Cardiac muscle cell (in vitro differentiated cells and primary cell): ENCODE data around the gene ACKR4. TPM values are rescaled to one million over a fixed set of nuclear protein-coding genes. Genes with fewer than 3 reads are reported as not detected.
A peak's percentile ranks its signal among the peaks of the same experiment; 100 is the strongest.

ENCODE experiments used
- DNase-seq, 2 donors: peaks; one replicate each; pipeline versions ENCODE4 v3.0.0 to v3.0.0-alpha.2; 2010 to 2017; ENCODE audit warnings: low read depth in 1 of 2, low spot score in 1 of 2
- H3K27ac ChIP-seq: fragments of 200-600 bp; sonication (generic); 2 replicates; pipeline ENCODE4 v1.5.1; 2016
- H3K27me3 ChIP-seq: fragments of 200-600 bp; sonication (generic); 2 replicates; pipeline ENCODE4 v1.6.0; 2016; ENCODE audit warnings: control low read depth
- H3K36me3 ChIP-seq: fragments of 200-600 bp; sonication (generic); 2 replicates; pipeline ENCODE4 v1.5.1; 2016; ENCODE audit warnings: control low read depth
- H3K4me1 ChIP-seq: fragments of 200-600 bp; sonication (generic); 2 replicates; pipeline ENCODE4 v1.8.1; 2017; ENCODE audit warnings: low read depth, mild to moderate bottlenecking, mixed run types
- H3K4me3 ChIP-seq: fragments of 200-600 bp; sonication (generic); 2 replicates; pipeline ENCODE4 v1.5.1; 2016; ENCODE audit warnings: mild to moderate bottlenecking
- H3K9me3 ChIP-seq: fragments of 200-600 bp; sonication (generic); 2 replicates; pipeline ENCODE4 v1.5.1; 2017; ENCODE audit warnings: low read depth, mild to moderate bottlenecking, control low read depth
- CTCF ChIP-seq: IDR thresholded peaks from 2 replicates; pipeline ENCODE4 v1.5.1; 2012; ENCODE audit warnings: low read depth, mild to moderate bottlenecking, low read length
- polyA plus RNA-seq: library from polyadenylated mRNA; unstranded; fragments of >200 nt; fragmentation: Nextera tagmentation; extraction: Ambion mirVana; gene quantifications from 2 replicates; pipeline ENCODE4 v1.2.1, GENCODE V29; 2016
- total RNA-seq: library from RNA; depleted of rRNA; stranded (reverse); fragments of >200 nt; gene quantifications from 2 replicates; pipeline ENCODE4 v1.2.3, GENCODE V29; 2016

Gene ACKR4
- total RNA-seq (not detected in 2 replicates), polyA plus RNA-seq (not detected in 2 replicates)

- H3K4me3 ChIP-seq = no peak within 1 kb of the TSS
- H3K27ac ChIP-seq = no peak within 1 kb of the TSS
- DNase-seq = peak in 1 of 2 donors; percentile 8
Measured at GRCh38 chr3:132596816-132597433, at the start of gene ACKR4. Gene ACKR4 (plus strand): TSS chr3:132597270. CDS start chr3:132600398, 3,128 bp downstream.

GRCh38 chr3:132549169-132549568 is 47.9 kb upstream of the ACKR4 start:
- Histone ChIP-seq H3K27ac (no peak overlapping the region), H3K36me3 (no peaks in the 10 kb centered on the region), H3K9me3 (no peaks in the 10 kb centered on the region), H3K4me3 (no peak overlapping the region), H3K4me1 (no peaks in the 10 kb centered on the region), H3K27me3 (no peaks in the 10 kb centered on the region)
- no peak for DNase-seq
- TF ChIP-seq CTCF = no peak

More at GRCh38 chr3:132596816-132597433, at the start of gene ACKR4:
- no peak for TF ChIP-seq CTCF
- no peaks in the 10 kb centered on the region for H3K27me3 ChIP-seq
- H3K9me3 ChIP-seq = no peaks in the 10 kb centered on the region
- no peaks in the 10 kb centered on the region for H3K4me1 ChIP-seq
- peaks cover 3% of the 10 kb centered on the region for H3K36me3 ChIP-seq

- no peaks in the 10 kb centered on the region for H3K9me3 ChIP-seq
- DNase-seq = peak in 1 of 2 donors; percentile 62
- no peaks in the 10 kb centered on the region for H3K27me3 ChIP-seq
- H3K4me3 ChIP-seq = no peak overlapping the region
- no peaks in the 10 kb centered on the region for H3K36me3 ChIP-seq
- no peak for TF ChIP-seq CTCF
- H3K4me1 ChIP-seq = no peaks in the 10 kb centered on the region
- no peak overlapping the region for H3K27ac ChIP-seq
Measured at GRCh38 chr3:132549890-132550578, 47.0 kb upstream of the ACKR4 start.

GRCh38 chr3:132550579-132551305 is 46.3 kb upstream of the ACKR4 start:
- Histone ChIP-seq H3K9me3 (no peaks in the 10 kb centered on the region), H3K36me3 (no peaks in the 10 kb centered on the region), H3K27me3 (no peaks in the 10 kb centered on the region), H3K4me1 (no peaks in the 10 kb centered on the region), H3K4me3 (no peak overlapping the region), H3K27ac (no peak overlapping the region)
- no peak for TF ChIP-seq CTCF
- no peak for DNase-seq

- TF ChIP-seq CTCF = no peak
- no peak for DNase-seq
- Histone ChIP-seq H3K36me3 (peaks cover 4% of the 10 kb centered on the region), H3K9me3 (no peaks in the 10 kb centered on the region), H3K4me3 (no peak overlapping the region), H3K4me1 (no peaks in the 10 kb centered on the region), H3K27me3 (no peaks in the 10 kb centered on the region), H3K27ac (no peak overlapping the region)
Measured at GRCh38 chr3:132553826-132554225, 43.2 kb upstream of the ACKR4 start.
